GM12878 (cell line): ENCODE data around the gene CXXC5. TPM values are rescaled to one million over a fixed set of nuclear protein-coding genes. Genes with fewer than 3 reads are reported as not detected.

ENCODE experiments used
- ATAC-seq: fragments of 200-7000 bp; cut with Tn5 transposase; 3 replicates; pipeline ENCODE4 v1.9.1; 2020; ENCODE audit warnings: mild to moderate bottlenecking, moderate library complexity
- BruUV-seq: library from RNA; stranded (reverse); fragments of 400-500 nt; replicated peaks from 2 replicates; lab custom pipeline; 2021; lab: Mats Ljungman, UMichigan
- CTCF ChIA-PET: fragments of 300-600 bp; sonication (Branson Sonifier 250); formaldehyde crosslinking; extraction: SDS; loops from one replicate; lab custom pipeline; 2021; ENCODE audit warnings: inconsistent platforms; lab: Yijun Ruan, JAX
- POLR2A ChIA-PET: fragments of 350-600 bp; formaldehyde crosslinking; extraction: SDS; loops from one replicate; lab custom pipeline; 2021; ENCODE audit warnings: inconsistent platforms; lab: Charles Lee
- RAD21 ChIA-PET: fragments of 300-600 bp; sonication (Branson Sonifier 250); formaldehyde crosslinking; loops from one replicate; lab custom pipeline; 2023; ENCODE audit warnings: antibody characterized with exemption; ENCODE audit not compliant: unreplicated experiment; lab: Charles Lee
- SMC1A ChIA-PET: fragments of 300-600 bp; sonication (Branson Sonifier 250); formaldehyde crosslinking; loops from one replicate; lab custom pipeline; 2023; ENCODE audit not compliant: unreplicated experiment, uncharacterized antibody; lab: Charles Lee
- DNase-seq: peaks from one replicate; pipeline ENCODE4 v3.0.0-alpha.2; 2011; ENCODE audit warnings: low read depth, low spot score
- FAIRE-seq: peaks from 3 replicates; lab custom pipeline; 2011; peaks lifted over from hg19 to GRCh38; lab: Jason Lieb, UNC
- H2AFZ ChIP-seq: 2 replicates; pipeline ENCODE4 v1.6.0; 2011; ENCODE audit warnings: low read depth, low read length, control low read depth; ENCODE audit not compliant: control insufficient read depth
- H3K27ac ChIP-seq: 2 replicates; pipeline ENCODE4 v1.5.1; 2011; ENCODE audit warnings: control low read depth; ENCODE audit not compliant: control insufficient read depth, insufficient read depth
- H3K27me3 ChIP-seq, 2 experiments: replicated peaks in 1 of 2; 2 replicates each; pipeline versions ENCODE4 v1.6.0 to v1.6.1; 2011; ENCODE audit warnings: low read length in 1 of 2; ENCODE audit not compliant: control insufficient read depth in 2 of 2, insufficient read depth in 2 of 2
- H3K36me3 ChIP-seq, 2 experiments: 2 replicates each; pipeline ENCODE4 v1.5.1; 2011; ENCODE audit warnings: low read length in 1 of 2; ENCODE audit not compliant: control insufficient read depth in 2 of 2, insufficient read depth in 2 of 2
- H3K4me1 ChIP-seq: 2 replicates; pipeline ENCODE4 v1.6.1; 2011; ENCODE audit warnings: mild to moderate bottlenecking, low read length, moderate library complexity, mixed read lengths; ENCODE audit not compliant: control insufficient read depth, insufficient read depth
- H3K4me2 ChIP-seq: 2 replicates; pipeline ENCODE4 v1.6.0; 2011; ENCODE audit warnings: control low read depth; ENCODE audit not compliant: control insufficient read depth, insufficient read depth
- H3K4me3 ChIP-seq: fragments of 200-600 bp; sonication (generic); 2 replicates; pipeline ENCODE4 v1.5.1; 2016
- H3K79me2 ChIP-seq: 2 replicates; pipeline ENCODE4 v1.6.0; 2011; ENCODE audit warnings: low read length; ENCODE audit not compliant: control insufficient read depth, insufficient read depth
- H3K9ac ChIP-seq: 2 replicates; pipeline ENCODE4 v1.8.0; 2011; ENCODE audit warnings: low read length, control low read depth, mixed read lengths; ENCODE audit not compliant: control insufficient read depth, insufficient read depth
- H3K9me3 ChIP-seq: replicated peaks from 3 replicates; pipeline ENCODE4 v1.5.1; 2011; ENCODE audit warnings: mild to moderate bottlenecking, low read length; ENCODE audit not compliant: control insufficient read depth, insufficient read depth
- H4K20me1 ChIP-seq: 2 replicates; pipeline ENCODE4 v1.6.0; 2011; ENCODE audit not compliant: control insufficient read depth, insufficient read depth
- ASH2L ChIP-seq: fragments of 300-600, 200-600 bp; sonication (generic); IDR thresholded peaks from 2 replicates; pipeline ENCODE4 v1.6.1; 2017; ENCODE audit warnings: low read depth, mild to moderate bottlenecking, borderline replicate concordance
- HDGF ChIP-seq: fragments of 450-650 bp; IDR thresholded peaks from 2 replicates; pipeline ENCODE4 v1.6.1; 2016; ENCODE audit warnings: antibody characterized with exemption
- MEF2A ChIP-seq: IDR thresholded peaks from 2 replicates; pipeline ENCODE4 v1.6.1; 2011; ENCODE audit warnings: low read depth, mild to moderate bottlenecking, low read length, moderate library complexity; ENCODE audit not compliant: insufficient read depth
- NFYA ChIP-seq: IDR thresholded peaks from 2 replicates; pipeline ENCODE4 v1.6.1; 2011; ENCODE audit warnings: low read depth, mild to moderate bottlenecking, low read length, improper control_type of control experiment, borderline replicate concordance
- NRF1 ChIP-seq: conservative IDR thresholded peaks from 2 replicates; pipeline ENCODE4 v1.6.1; 2011; ENCODE audit warnings: mild to moderate bottlenecking, low read depth, low read length, improper control_type of control experiment
- POLR2AphosphoS2 ChIP-seq: IDR thresholded peaks from 2 replicates; pipeline ENCODE4 v1.6.1; 2011; ENCODE audit warnings: low read depth, mild to moderate bottlenecking, low read length, improper control_type of control experiment, moderate library complexity
- SUZ12 ChIP-seq: fragments of 200-600 bp; sonication (generic); IDR thresholded peaks from one replicate; pipeline ENCODE4 v1.6.1; 2018; ENCODE audit warnings: antibody characterized with exemption, mild to moderate bottlenecking; ENCODE audit not compliant: unreplicated experiment
- YBX1 ChIP-seq: fragments of 450-650 bp; IDR thresholded peaks from 2 replicates; pipeline ENCODE4 v1.6.1; 2016; ENCODE audit warnings: antibody characterized with exemption
- WGBS: methylation state at CpG from one replicate; pipeline ENCODE4 v1.1.6; 2016; ENCODE audit warnings: low lambda C conversion rate; ENCODE audit not compliant: insufficient replicate concordance, insufficient coverage; ENCODE audit errors: missing lambda C conversion rate; 5-methylcytosine and 5-hydroxymethylcytosine counted together
- in situ Hi-C: fragments of 300-500 bp; cut with MboI; formaldehyde crosslinking; loops from 9 replicates; pipeline ENCODE4 v1.14.3; 2018; ENCODE audit warnings: mixed read lengths
- intact Hi-C: fragments of 100-400 bp; cut with micrococcal nuclease; formaldehyde crosslinking; loops from one replicate; pipeline ENCODE4 v1.14.2; 2022; ENCODE audit not compliant: unreplicated experiment
- polyA plus RNA-seq, 11 experiments: library from polyadenylated mRNA; depleted of rRNA in 4 of 11; unstranded in 6 of 11; stranded (reverse) in 5 of 11; fragments of >200 nt; fragmentation: Nextera tagmentation in 4 of 11; fragmentation: Illumina TruSeq in 1 of 11; extraction: Ambion mirVana in 4 of 11; extraction: Trizol in 1 of 11; gene quantifications; 1 replicate in 1 of 11; 2 replicates in 10 of 11; pipeline versions ENCODE4 v1.2.1 to v1.2.3, GENCODE V29; 2011 to 2016; ENCODE audit warnings: inconsistent platforms in 2 of 11, missing spikeins in 2 of 11, low read depth in 1 of 11
- total RNA-seq, 4 experiments: library from RNA; depleted of rRNA in 3 of 4; stranded (reverse); fragments of >200 nt in 3 of 4; fragmentation: Illumina TruSeq in 1 of 4; extraction: Trizol in 1 of 4; gene quantifications; 2 replicates each; pipeline versions ENCODE4 v1.2.1 to v1.2.3, GENCODE V29; 2013 to 2021
- TF ChIP-seq, protein P1 (sequence below): fragments of 450-650 bp; IDR thresholded peaks from 2 replicates; pipeline ENCODE4 v1.6.1; 2016; ENCODE audit warnings: mild to moderate bottlenecking
- TF ChIP-seq, protein P2 (sequence below): IDR thresholded peaks from 2 replicates; pipeline ENCODE4 v1.6.1; 2011; ENCODE audit warnings: borderline replicate concordance, low read depth, mild to moderate bottlenecking, moderate library complexity, low read length; ENCODE audit not compliant: insufficient read depth, poor library complexity, severe bottlenecking

CXXC5 gene
- total and polyA plus RNA-seq, 10 of the 15 experiments (the other 5 are each of a cell fraction or from before 2014, with no cell fraction given): 1.8 to 90.8 (median 40.7) TPM

DNA sequence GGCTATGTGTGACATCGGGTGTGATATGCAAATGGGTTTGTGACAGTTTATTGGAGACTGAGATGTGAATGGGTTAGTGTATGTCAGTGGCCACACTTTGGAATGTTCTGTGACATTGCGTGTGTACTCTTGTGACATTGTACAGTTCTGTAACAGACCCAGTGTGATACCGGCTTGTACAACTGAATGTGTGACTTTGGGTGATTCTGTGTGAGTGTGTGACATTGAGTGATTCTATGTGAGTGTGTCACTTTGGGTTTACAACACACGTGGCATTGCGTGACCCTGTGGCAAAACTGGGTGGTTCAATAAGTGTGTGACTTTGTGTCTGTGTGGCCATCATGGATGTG lies 38.2 kb downstream of the CXXC5 start:
- no peak overlapping the region for H3K9ac ChIP-seq
- in situ Hi-C loops (no loop called here), intact Hi-C loops (no loop called here)
- H2AFZ ChIP-seq: no peak overlapping the region
- peaks cover 12% of the 10 kb centered on the region for H3K4me1 ChIP-seq
- H4K20me1 ChIP-seq: no peaks in the 10 kb centered on the region; the same call in 1 of the 2 replicates
- H3K36me3 ChIP-seq: peaks cover 23 to 25% of the 10 kb centered on the region in 2 experiments
- no TSS peak for BruUV-seq
- no peaks in the 10 kb centered on the region for H3K9me3 ChIP-seq
- no peak for FAIRE-seq
- RAD21 ChIA-PET: interaction anchor here (0.8 to 9.2 kb wide), 2 partner anchors 51 to 59 kb away, joined by 3 to 241 read pairs; no protein-coding TSS in a partner anchor
- no peak for DNase-seq
- SMC1A ChIA-PET: no interaction called here
- no peaks in the 10 kb centered on the region for H3K27me3 ChIP-seq
- no peak overlapping the region for H3K4me2 ChIP-seq
- TF ChIP-seq MEF2A (no peak), NRF1 (no peak), NFYA (no peak), YBX1 (no peak), ASH2L (no peak), SUZ12 (no peak), HDGF (no peak), POLR2AphosphoS2 (peak; percentile 17)
- TF ChIP-seq, protein P1, sequence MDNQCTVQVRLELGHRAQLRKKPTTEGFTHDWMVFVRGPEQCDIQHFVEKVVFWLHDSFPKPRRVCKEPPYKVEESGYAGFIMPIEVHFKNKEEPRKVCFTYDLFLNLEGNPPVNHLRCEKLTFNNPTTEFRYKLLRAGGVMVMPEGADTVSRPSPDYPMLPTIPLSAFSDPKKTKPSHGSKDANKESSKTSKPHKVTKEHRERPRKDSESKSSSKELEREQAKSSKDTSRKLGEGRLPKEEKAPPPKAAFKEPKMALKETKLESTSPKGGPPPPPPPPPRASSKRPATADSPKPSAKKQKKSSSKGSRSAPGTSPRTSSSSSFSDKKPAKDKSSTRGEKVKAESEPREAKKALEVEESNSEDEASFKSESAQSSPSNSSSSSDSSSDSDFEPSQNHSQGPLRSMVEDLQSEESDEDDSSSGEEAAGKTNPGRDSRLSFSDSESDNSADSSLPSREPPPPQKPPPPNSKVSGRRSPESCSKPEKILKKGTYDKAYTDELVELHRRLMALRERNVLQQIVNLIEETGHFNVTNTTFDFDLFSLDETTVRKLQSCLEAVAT: no peak
- TF ChIP-seq, protein P2, sequence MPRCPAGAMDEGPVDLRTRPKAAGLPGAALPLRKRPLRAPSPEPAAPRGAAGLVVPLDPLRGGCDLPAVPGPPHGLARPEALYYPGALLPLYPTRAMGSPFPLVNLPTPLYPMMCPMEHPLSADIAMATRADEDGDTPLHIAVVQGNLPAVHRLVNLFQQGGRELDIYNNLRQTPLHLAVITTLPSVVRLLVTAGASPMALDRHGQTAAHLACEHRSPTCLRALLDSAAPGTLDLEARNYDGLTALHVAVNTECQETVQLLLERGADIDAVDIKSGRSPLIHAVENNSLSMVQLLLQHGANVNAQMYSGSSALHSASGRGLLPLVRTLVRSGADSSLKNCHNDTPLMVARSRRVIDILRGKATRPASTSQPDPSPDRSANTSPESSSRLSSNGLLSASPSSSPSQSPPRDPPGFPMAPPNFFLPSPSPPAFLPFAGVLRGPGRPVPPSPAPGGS: peak; percentile 31
- 55% methylated on average over 5 of the region's 5 CpGs for WGBS
- POLR2A ChIA-PET: no interaction called here
- H3K4me3 ChIP-seq: no peak overlapping the region
- ATAC-seq: no peak
- CTCF ChIA-PET: no interaction called here
- H3K79me2 ChIP-seq: no peaks in the 10 kb centered on the region
- no peak overlapping the region for H3K27ac ChIP-seq
